GM23248 (cell line): ENCODE data around the gene KCNC1.

ENCODE experiments used
- EZH2 ChIP-seq: fragments of 200-600 bp; sonication (generic); IDR thresholded peaks from 2 replicates; pipeline ENCODE4 v1.6.1; 2018; ENCODE audit warnings: antibody characterized with exemption, mild to moderate bottlenecking; ENCODE audit not compliant: insufficient read depth, poor library complexity, severe bottlenecking
- EZH2phosphoT487 ChIP-seq: fragments of 200-600 bp; sonication (generic); IDR thresholded peaks from 2 replicates; pipeline ENCODE4 v1.6.1; 2018; ENCODE audit warnings: antibody characterized with exemption, moderate library complexity, mild to moderate bottlenecking, low read depth; ENCODE audit not compliant: insufficient read depth

DNA sequence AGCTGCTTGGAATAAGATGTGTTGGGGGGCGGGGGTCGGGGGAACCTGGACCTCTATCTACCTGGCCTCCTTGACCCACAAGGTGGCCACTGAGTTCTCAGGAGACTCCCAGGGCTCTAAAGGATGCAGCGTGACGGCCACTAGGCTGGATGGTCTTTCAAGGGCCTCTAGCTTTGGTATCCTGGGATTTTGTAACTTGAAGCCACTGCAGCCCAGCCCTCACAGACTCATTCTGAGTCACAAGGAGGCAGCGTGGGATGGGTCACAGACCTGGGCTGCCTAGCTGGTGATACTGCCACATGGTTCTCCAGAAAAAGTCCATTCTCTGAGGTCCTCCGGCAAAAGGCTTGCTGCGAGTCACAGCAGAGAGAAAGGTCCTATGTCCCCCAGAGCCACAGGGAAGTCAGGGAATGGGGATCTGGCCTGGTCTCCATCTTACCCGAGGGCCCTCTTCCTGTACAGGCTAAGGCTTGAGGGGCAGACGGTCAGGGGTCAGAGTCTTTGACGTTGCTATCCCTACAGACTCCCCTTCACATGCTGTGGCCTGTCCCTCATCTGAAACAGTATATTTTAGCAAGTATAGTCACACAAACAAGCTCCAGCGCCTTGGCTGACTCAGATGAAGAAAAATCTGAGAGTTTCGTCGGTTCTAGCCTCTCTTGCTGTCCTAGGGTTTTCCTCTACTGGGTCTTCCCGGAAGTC, 52.4 kb downstream of the KCNC1 start:
- no peak for TF ChIP-seq EZH2
- no peak for TF ChIP-seq EZH2phosphoT487
